Astrocyte of the cerebellum (primary cell): ENCODE results near the gene SSC4D.

Experiments used
- DNase-seq: peaks from one replicate; pipeline ENCODE4 v3.0.0-alpha.2; 2011; ENCODE audit warnings: low read depth
- H3K4me3 ChIP-seq: 2 replicates; pipeline ENCODE4 v1.5.1; 2011; ENCODE audit warnings: mild to moderate bottlenecking, low read depth, low read length, moderate library complexity
- in situ Hi-C: cut with HindIII; loops from 2 replicates; pipeline ENCODE4 v1.10.0; 2017; ENCODE audit warnings: low sequenced_read_pairs
- TF ChIP-seq, protein P1 (sequence below): IDR thresholded peaks from 2 replicates; pipeline ENCODE4 v1.5.1; 2012; ENCODE audit warnings: low read length, low read depth, moderate library complexity, mild to moderate bottlenecking; ENCODE audit errors: missing control alignments

Gene SSC4D

DNA sequence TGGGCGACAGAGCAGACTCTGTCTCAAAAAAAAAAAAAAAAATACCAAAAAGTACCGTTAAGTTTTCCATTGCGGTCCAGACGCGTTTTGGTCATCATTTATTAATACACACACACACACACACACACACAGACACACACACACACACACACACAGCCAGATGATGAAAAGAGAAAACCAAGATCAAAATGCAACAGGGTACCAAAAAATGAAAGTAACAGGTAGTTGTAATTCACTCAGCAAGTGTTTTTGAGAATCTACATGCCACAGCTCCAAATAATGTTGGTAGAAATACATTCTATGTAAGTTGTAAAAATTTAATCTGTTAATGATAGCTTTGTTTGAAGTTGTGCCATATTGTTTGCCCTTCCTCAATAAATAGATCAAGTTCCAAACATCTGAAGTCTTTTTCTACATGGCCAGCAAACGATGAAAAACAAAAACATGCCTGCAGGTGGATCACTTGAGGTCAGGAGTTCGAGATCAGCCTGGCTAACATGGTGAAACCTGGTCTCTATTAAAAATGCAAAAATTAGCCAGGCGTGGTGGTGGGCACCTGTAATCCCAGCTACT is 60.1 kb downstream of the SSC4D start:
- in situ Hi-C loops: no loop called here
- TF ChIP-seq, protein P1, sequence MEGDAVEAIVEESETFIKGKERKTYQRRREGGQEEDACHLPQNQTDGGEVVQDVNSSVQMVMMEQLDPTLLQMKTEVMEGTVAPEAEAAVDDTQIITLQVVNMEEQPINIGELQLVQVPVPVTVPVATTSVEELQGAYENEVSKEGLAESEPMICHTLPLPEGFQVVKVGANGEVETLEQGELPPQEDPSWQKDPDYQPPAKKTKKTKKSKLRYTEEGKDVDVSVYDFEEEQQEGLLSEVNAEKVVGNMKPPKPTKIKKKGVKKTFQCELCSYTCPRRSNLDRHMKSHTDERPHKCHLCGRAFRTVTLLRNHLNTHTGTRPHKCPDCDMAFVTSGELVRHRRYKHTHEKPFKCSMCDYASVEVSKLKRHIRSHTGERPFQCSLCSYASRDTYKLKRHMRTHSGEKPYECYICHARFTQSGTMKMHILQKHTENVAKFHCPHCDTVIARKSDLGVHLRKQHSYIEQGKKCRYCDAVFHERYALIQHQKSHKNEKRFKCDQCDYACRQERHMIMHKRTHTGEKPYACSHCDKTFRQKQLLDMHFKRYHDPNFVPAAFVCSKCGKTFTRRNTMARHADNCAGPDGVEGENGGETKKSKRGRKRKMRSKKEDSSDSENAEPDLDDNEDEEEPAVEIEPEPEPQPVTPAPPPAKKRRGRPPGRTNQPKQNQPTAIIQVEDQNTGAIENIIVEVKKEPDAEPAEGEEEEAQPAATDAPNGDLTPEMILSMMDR: no peak
- no peak for DNase-seq
- no peak overlapping the region for H3K4me3 ChIP-seq

DNA sequence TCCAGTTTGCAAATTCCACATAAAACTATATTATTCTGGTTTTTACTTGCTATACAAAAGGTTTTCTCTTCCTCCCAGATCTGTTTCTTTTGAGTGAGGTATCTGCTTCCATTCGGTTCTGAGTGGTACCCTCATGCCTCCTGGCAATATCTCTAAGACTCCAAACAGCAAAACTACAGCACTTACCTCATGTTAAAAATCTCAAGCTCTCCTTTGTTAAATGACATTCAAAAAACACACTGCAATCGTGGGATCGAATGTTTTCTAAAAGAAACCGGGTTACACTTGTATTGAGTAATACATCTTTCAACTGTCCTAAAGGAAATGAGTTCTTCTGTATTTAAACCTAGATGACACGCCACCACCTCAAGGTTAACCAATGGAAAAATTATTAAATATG is 61.8 kb downstream of the SSC4D start:
- no peak overlapping the region for H3K4me3 ChIP-seq
- in situ Hi-C loops: no loop called here
- DNase-seq: no peak
- TF ChIP-seq, protein P1: no peak

DNA sequence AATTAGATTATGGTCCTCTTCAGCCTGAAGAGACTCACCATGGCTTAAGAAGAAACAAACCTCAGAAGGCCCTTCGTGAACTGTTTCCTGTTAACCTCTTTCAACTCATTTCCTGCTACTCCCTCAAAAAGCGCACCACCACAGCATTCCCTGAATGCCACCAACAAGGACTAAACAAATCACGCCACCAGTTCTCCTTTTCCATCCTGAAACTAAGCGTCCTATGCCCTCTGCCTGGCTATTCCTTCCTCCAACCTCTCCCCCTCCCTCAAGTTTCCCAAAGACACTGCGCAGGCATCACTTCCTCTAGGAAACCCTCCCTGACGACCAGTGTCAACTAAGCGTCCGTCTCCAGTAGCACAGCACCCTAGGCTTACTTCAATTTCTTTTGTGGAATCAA is 62.7 kb downstream of the SSC4D start:
- in situ Hi-C loops: no loop called here
- TF ChIP-seq, protein P1: no peak
- DNase-seq: no peak
- H3K4me3 ChIP-seq: no peak overlapping the region

DNA sequence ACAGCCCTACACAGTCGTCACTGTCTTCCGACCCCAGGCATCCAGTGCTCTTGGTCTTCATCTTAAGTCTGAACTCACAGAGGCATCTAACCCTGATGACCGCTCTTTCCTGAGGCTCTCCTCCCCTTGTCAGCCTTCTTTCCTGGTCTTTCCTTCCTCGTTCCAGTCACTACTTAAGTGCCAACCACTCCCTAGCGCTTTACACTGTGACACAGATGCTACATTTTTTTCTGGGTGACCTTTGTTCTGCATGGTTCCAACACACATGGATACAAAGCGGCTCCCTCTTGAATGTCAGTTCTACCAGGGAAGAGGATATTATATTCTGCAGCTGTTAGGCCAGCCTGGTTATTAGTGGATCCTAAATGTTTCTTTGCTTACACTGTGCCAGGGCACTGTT is 63.4 kb downstream of the SSC4D start:
- in situ Hi-C loops: no loop called here
- H3K4me3 ChIP-seq: no peak overlapping the region
- no peak for DNase-seq
- TF ChIP-seq, protein P1: no peak

DNA sequence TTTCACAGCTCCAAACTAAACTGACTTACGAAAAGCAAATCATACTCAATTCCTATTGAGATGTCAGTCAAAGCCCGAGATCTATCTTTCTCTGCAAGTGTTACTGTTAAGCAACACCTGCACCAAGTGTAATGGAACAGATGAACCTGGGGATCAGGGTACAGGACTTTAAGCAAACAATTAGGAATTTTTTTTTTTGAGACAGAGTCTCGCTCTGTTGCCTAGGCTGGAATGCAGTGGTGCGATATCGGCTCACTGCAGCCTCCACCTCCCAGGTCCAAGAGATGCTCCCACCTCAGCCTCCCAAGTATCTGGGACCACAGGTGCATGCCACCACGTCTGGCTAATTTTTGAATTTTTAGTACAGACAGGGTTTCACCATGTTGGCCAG is 65.6 kb downstream of the SSC4D start:
- no peak for DNase-seq
- TF ChIP-seq, protein P1: no peak
- in situ Hi-C loops: no loop called here
- H3K4me3 ChIP-seq: no peak overlapping the region

DNA sequence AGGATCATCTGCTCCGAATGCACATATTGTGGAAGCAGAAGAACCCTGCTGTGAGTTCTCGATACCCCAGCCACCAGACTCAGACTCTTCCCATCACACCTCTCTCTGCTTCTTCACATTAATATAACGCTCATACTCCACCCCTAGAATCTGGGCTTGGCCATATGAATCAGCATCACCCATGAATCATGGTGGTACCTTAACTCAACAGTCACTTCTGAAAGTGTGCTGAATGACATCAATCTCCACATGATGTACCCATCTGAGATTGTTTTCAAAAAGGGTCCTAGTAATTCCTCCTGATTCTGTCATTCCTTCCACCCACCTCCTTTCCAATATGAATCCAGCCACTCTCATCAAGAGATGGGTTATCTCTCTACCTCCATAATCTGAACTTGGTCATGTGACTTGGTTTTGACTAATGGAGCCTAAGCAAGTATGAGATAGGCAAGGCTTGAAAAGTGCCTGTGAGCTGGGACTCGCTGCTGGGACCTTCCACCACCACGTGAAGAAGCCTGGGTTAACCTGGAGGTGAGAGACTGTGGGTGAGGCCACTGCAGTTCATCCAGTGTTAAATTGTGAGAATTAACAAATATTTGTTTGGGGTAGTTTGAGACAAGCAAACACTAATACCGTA is 66.1 kb downstream of the SSC4D start:
- TF ChIP-seq, protein P1: no peak
- no peak for DNase-seq
- in situ Hi-C loops: no loop called here
- H3K4me3 ChIP-seq: no peak overlapping the region
